IPS-11a (cell line): ENCODE measurements around the gene IGF2BP2.
"Not testable (repeated sequence)": the region's sequence is repeated elsewhere in the genome, so short reads cannot be mapped to it uniquely, and the experiment has no call there.

ENCODE experiments used
- H3K4me3 ChIP-seq: one replicate; pipeline ENCODE4 v1.5.1; 2013; ENCODE audit warnings: low read depth, low read length, control low read depth

The IGF2BP2 gene

GRCh38 chr3:185678027-185678426 is 146.8 kb downstream of the IGF2BP2 start:
- H3K4me3 ChIP-seq: no peak overlapping the region

GRCh38 chr3:185677146-185677829 is 147.6 kb downstream of the IGF2BP2 start:
- H3K4me3 ChIP-seq: no peak overlapping the region

- H3K4me3 ChIP-seq: no peak overlapping the region
Observed at GRCh38 chr3:185667574-185667973, 157.3 kb downstream of the IGF2BP2 start.

- no peak overlapping the region for H3K4me3 ChIP-seq
Observed at GRCh38 chr3:185663929-185664328, 160.9 kb downstream of the IGF2BP2 start.

- H3K4me3 ChIP-seq: no peak overlapping the region
Observed at GRCh38 chr3:185661772-185662171, 163.1 kb downstream of the IGF2BP2 start.

GRCh38 chr3:185661296-185661695 is 163.5 kb downstream of the IGF2BP2 start:
- H3K4me3 ChIP-seq: not testable (repeated sequence)

GRCh38 chr3:185659942-185660921 is 164.6 kb downstream of the IGF2BP2 start:
- H3K4me3 ChIP-seq: no peak overlapping the region

- H3K4me3 ChIP-seq: no peak overlapping the region
Observed at GRCh38 chr3:185658943-185659342, 165.9 kb downstream of the IGF2BP2 start.

- no peak overlapping the region for H3K4me3 ChIP-seq
Observed at GRCh38 chr3:185658504-185658912, 166.3 kb downstream of the IGF2BP2 start.

- no peak overlapping the region for H3K4me3 ChIP-seq
Observed at GRCh38 chr3:185657691-185658503, 166.9 kb downstream of the IGF2BP2 start.

- no peak overlapping the region for H3K4me3 ChIP-seq
Observed at GRCh38 chr3:185657211-185657610, 167.6 kb downstream of the IGF2BP2 start.

- no peak overlapping the region for H3K4me3 ChIP-seq
Observed at GRCh38 chr3:185656321-185656840, 168.5 kb downstream of the IGF2BP2 start.

GRCh38 chr3:185655426-185656320 is 169.2 kb downstream of the IGF2BP2 start:
- H3K4me3 ChIP-seq: no peak overlapping the region

GRCh38 chr3:185654758-185655145 is 170.1 kb downstream of the IGF2BP2 start:
- no peak overlapping the region for H3K4me3 ChIP-seq

GRCh38 chr3:185653949-185654757 is 170.7 kb downstream of the IGF2BP2 start:
- H3K4me3 ChIP-seq: no peak overlapping the region

GRCh38 chr3:185651971-185652370 is 172.9 kb downstream of the IGF2BP2 start:
- H3K4me3 ChIP-seq: no peak overlapping the region

GRCh38 chr3:185649414-185649813 is 175.4 kb downstream of the IGF2BP2 start:
- H3K4me3 ChIP-seq: no peak overlapping the region

- no peak overlapping the region for H3K4me3 ChIP-seq
Observed at GRCh38 chr3:185648396-185648795, 176.4 kb downstream of the IGF2BP2 start.

- no peak overlapping the region for H3K4me3 ChIP-seq
Observed at GRCh38 chr3:185647880-185648210, 177.0 kb downstream of the IGF2BP2 start.
